OCI-LY1 (cell line): ENCODE measurements around the gene TRAK1.

Experiments used
- H2AFZ ChIP-seq: fragments of 200-600 bp; sonication (generic), shearing (Covaris generic); 2 replicates; pipeline ENCODE4 v1.6.0; 2014; ENCODE audit warnings: antibody characterized with exemption, mild to moderate bottlenecking, low read length
- H3F3A ChIP-seq: fragments of 200-600 bp; sonication (generic), shearing (Covaris generic); 2 replicates; pipeline ENCODE4 v1.6.0; 2014; ENCODE audit warnings: mild to moderate bottlenecking, antibody characterized with exemption, low read length, moderate library complexity; ENCODE audit not compliant: insufficient read depth
- H3K27ac ChIP-seq: fragments of 200-600 bp; sonication (generic); 2 replicates; pipeline ENCODE4 v1.5.1; 2014; ENCODE audit warnings: low read length, mixed run types, mild to moderate bottlenecking, low read depth; ENCODE audit not compliant: poor library complexity, severe bottlenecking
- H3K27me3 ChIP-seq: fragments of 200-600 bp; sonication (generic); 2 replicates; pipeline ENCODE4 v1.6.0; 2014; ENCODE audit warnings: antibody characterized with exemption, mild to moderate bottlenecking, low read length, moderate library complexity; ENCODE audit not compliant: insufficient read depth
- H3K36me3 ChIP-seq: fragments of 200-600 bp; sonication (generic); 2 replicates; pipeline ENCODE4 v1.6.1; 2014; ENCODE audit warnings: mild to moderate bottlenecking, antibody characterized with exemption, low read length, moderate library complexity, mixed read lengths; ENCODE audit not compliant: insufficient read depth
- H3K4me1 ChIP-seq: fragments of 200-600 bp; sonication (generic); 2 replicates; pipeline ENCODE4 v1.5.1; 2014; ENCODE audit warnings: mild to moderate bottlenecking, low read length, moderate library complexity; ENCODE audit not compliant: insufficient read depth, severe bottlenecking
- H3K4me2 ChIP-seq: fragments of 200-600 bp; sonication (generic), shearing (Covaris generic); 2 replicates; pipeline ENCODE4 v1.6.1; 2014; ENCODE audit warnings: low read length
- H3K4me3 ChIP-seq: fragments of 200-600 bp; sonication (generic); 2 replicates; pipeline ENCODE4 v1.5.1; 2014; ENCODE audit warnings: low read length, low read depth, mild to moderate bottlenecking, mixed read lengths; ENCODE audit not compliant: poor library complexity, severe bottlenecking
- H3K79me2 ChIP-seq: fragments of 200-600 bp; shearing (Covaris generic); 2 replicates; pipeline ENCODE4 v1.6.1; 2016; ENCODE audit warnings: mixed run types, low read length, mixed read lengths; ENCODE audit not compliant: insufficient read depth
- H3K9ac ChIP-seq: fragments of 200-600 bp; sonication (generic), shearing (Covaris generic); 2 replicates; pipeline ENCODE4 v1.6.1; 2014; ENCODE audit warnings: mild to moderate bottlenecking, low read length, mixed read lengths
- H3K9me2 ChIP-seq: fragments of 200-600 bp; sonication (generic), shearing (Covaris generic); 2 replicates; pipeline ENCODE4 v1.6.1; 2014; ENCODE audit warnings: low read depth, mild to moderate bottlenecking, low read length, mixed read lengths
- H3K9me3 ChIP-seq: fragments of 200-600 bp; shearing (Covaris generic); 2 replicates; pipeline ENCODE4 v1.6.1; 2014; ENCODE audit warnings: low read length, mixed read lengths
- H4K20me1 ChIP-seq: fragments of 200-600 bp; sonication (generic), shearing (Covaris generic); 2 replicates; pipeline ENCODE4 v1.6.0; 2016; ENCODE audit warnings: mild to moderate bottlenecking, low read length; ENCODE audit not compliant: insufficient read depth
- EZH2 ChIP-seq: fragments of 200-600 bp; sonication (generic), shearing (Covaris generic); IDR thresholded peaks from 2 replicates; pipeline ENCODE4 v1.8.0; 2017; ENCODE audit warnings: borderline replicate concordance, mixed run types, mild to moderate bottlenecking, antibody characterized with exemption, low read length, moderate library complexity, mixed read lengths
- TF ChIP-seq, protein P1 (sequence below): fragments of 200-600 bp; sonication (generic), shearing (Covaris generic); IDR thresholded peaks from 2 replicates; pipeline ENCODE4 v1.5.1; 2017; ENCODE audit warnings: mild to moderate bottlenecking, antibody characterized with exemption, low read length, moderate library complexity, mixed read lengths

Gene TRAK1

DNA sequence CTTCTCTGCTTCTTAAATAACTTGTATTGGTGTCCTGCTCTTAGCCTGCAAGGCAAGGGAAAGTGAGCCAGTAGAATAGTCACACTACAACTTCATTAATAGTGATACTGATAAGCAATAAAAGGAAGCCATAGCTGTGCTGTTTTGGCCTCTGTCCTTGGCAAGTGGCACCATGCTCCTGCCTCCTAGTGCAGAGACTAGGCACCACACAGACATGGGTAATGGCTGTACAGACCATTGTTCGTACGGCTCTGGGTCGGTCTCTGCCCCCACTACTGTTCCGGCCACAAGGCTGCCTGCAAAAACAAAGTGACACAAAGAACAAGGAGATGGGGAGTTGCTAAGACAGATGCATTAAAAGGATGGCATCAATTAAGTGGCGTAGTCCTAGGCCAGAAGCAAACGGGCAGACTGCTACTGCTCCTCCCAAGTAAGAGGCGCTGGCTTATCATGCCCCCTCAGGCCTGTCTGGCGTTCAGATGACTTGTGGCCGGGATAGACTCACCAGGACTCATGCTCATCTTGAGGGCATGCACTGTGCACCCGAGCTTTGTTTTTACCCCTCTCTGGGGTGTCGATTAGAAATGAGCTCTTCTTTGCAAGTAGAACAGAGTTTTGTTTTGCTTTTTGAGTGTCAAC is 75.6 kb downstream of the TRAK1 start:
- peaks cover 9% of the 10 kb centered on the region for H3K79me2 ChIP-seq
- no peaks in the 10 kb centered on the region for H3K9me2 ChIP-seq
- H3K4me3 ChIP-seq: no peak overlapping the region
- H3K27ac ChIP-seq: peak overlapping the region; percentile 44
- H3K9ac ChIP-seq: no peak overlapping the region
- no peak for TF ChIP-seq EZH2
- TF ChIP-seq, protein P1, sequence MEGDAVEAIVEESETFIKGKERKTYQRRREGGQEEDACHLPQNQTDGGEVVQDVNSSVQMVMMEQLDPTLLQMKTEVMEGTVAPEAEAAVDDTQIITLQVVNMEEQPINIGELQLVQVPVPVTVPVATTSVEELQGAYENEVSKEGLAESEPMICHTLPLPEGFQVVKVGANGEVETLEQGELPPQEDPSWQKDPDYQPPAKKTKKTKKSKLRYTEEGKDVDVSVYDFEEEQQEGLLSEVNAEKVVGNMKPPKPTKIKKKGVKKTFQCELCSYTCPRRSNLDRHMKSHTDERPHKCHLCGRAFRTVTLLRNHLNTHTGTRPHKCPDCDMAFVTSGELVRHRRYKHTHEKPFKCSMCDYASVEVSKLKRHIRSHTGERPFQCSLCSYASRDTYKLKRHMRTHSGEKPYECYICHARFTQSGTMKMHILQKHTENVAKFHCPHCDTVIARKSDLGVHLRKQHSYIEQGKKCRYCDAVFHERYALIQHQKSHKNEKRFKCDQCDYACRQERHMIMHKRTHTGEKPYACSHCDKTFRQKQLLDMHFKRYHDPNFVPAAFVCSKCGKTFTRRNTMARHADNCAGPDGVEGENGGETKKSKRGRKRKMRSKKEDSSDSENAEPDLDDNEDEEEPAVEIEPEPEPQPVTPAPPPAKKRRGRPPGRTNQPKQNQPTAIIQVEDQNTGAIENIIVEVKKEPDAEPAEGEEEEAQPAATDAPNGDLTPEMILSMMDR: no peak
- H3F3A ChIP-seq: no peaks in the 10 kb centered on the region
- no peaks in the 10 kb centered on the region for H4K20me1 ChIP-seq
- H3K4me2 ChIP-seq: no peak overlapping the region
- no peaks in the 10 kb centered on the region for H3K36me3 ChIP-seq
- no peaks in the 10 kb centered on the region for H3K27me3 ChIP-seq
- H2AFZ ChIP-seq: no peak overlapping the region
- peaks cover 73% of the 10 kb centered on the region for H3K4me1 ChIP-seq
- H3K9me3 ChIP-seq: no peaks in the 10 kb centered on the region

DNA sequence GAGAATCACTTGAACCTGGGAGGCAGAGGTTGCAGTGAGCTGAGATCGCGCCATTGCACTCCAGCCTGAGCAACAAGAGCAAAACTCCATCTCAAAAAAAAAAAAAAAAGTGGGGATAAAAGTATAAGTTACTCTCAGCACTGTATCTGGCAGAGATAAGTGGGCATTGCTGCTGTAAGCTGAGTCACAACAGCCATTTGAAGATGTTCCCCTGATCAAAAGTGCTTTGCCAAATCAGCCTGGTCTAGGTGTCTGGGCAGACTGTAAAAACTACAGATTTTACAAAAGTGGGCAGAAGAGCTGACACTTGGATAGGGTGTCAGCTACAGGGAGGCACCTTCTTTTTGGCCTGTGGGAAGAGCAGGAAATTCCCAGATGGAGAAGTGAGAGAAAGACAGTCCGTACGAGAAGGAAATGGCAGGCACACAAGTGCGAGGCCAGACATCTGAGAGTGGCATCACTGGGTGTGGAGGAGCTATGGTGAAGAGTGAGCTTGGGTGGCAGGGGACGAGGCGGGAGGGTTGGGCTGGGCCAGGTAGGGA is 78.5 kb downstream of the TRAK1 start:
- no peak overlapping the region for H2AFZ ChIP-seq
- H3F3A ChIP-seq: no peaks in the 10 kb centered on the region
- H3K4me2 ChIP-seq: peak overlapping the region; percentile 41; the same call in 1 of the 2 replicates
- H3K9me2 ChIP-seq: no peaks in the 10 kb centered on the region
- H3K27me3 ChIP-seq: no peaks in the 10 kb centered on the region
- peaks cover 74% of the 10 kb centered on the region for H3K4me1 ChIP-seq
- H3K9me3 ChIP-seq: no peaks in the 10 kb centered on the region
- H3K27ac ChIP-seq: peak overlapping the region; percentile 84
- H4K20me1 ChIP-seq: no peaks in the 10 kb centered on the region
- no peak overlapping the region for H3K4me3 ChIP-seq
- TF ChIP-seq, protein P1: no peak
- no peak for TF ChIP-seq EZH2
- no peaks in the 10 kb centered on the region for H3K36me3 ChIP-seq
- peak overlapping the region; percentile 19; the same call in 1 of the 2 replicates for H3K9ac ChIP-seq
- H3K79me2 ChIP-seq: peaks cover 15% of the 10 kb centered on the region

DNA sequence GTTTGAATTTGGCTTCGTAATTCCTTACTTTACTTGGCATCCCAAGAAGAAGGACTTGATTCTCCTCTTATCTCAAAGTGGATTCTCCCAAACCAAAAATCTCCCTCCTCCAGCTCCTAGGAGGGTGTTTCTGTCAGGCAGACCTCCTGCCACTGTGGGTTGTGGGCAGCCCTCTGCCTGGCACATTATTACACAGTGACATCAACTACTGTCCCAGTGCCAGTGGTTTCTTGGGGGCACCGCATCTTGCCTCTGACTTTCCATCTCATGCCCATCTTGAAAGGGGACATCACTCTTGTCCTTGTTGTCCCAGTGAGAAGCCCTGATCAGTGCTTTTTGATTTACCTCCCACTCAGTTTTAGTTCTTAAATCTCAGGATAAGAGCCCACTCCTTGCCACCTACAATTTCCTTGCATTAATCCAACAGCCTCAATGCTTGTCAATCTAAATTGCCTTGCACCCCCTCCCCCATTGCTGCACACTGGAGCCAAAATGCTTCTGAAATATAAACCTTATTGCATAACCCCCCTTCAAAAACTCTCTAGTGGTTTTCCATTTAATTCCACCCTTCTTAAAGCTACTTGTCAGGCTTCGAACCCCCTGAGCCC is 81.0 kb downstream of the TRAK1 start:
- H3F3A ChIP-seq: no peaks in the 10 kb centered on the region
- peaks cover 18% of the 10 kb centered on the region for H3K79me2 ChIP-seq
- H3K9ac ChIP-seq: no peak overlapping the region
- no peaks in the 10 kb centered on the region for H3K9me3 ChIP-seq
- no peaks in the 10 kb centered on the region for H3K9me2 ChIP-seq
- peak overlapping the region; percentile 93 for H3K27ac ChIP-seq
- peaks cover 13% of the 10 kb centered on the region; the same call in 1 of the 2 replicates for H3K36me3 ChIP-seq
- no peak overlapping the region for H3K4me3 ChIP-seq
- H3K4me2 ChIP-seq: no peak overlapping the region
- H2AFZ ChIP-seq: no peak overlapping the region
- no peak for TF ChIP-seq EZH2
- TF ChIP-seq, protein P1: no peak
- no peaks in the 10 kb centered on the region for H4K20me1 ChIP-seq
- peaks cover 82% of the 10 kb centered on the region for H3K4me1 ChIP-seq
- no peaks in the 10 kb centered on the region for H3K27me3 ChIP-seq
